ENCODE results near the gene TESK1.
"Not testable (repeated sequence)": the region's sequence is repeated elsewhere in the genome, so short reads cannot be mapped to it uniquely, and the experiment has no call there.

The TESK1 gene

DNA sequence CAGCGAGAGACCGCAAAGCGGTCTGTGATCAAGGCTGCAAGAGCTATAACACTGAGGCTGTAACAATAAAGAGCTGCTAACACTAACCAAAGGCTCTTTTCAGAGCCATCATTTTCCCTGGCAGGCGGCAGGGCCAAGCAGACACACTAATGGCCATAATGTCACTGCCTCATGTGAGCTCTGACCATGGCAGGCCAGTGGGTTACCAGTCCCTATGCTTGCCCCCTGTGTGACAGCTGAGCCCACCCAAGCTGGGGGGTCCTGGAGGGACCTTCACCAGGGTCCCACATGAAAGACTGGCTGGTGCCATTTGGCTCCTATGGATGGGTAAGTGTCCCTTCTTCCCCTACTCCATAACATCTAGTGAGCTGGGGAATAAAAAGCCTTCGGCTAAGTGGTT, 29.6 kb upstream of the TESK1 start:
- no peaks in the 10 kb centered on the region for H3K79me1 ChIP-seq (ENCODE audit: low read depth, low read length)
- no peak overlapping the region for H3K18ac ChIP-seq (ENCODE audit: low read length)
- H2AFZ ChIP-seq (ENCODE audit: low read length), result no peak overlapping the region
- H3K9me3 ChIP-seq (replicated peaks in 1 of 2; ENCODE audit: control insufficient read depth in 2 of 2, insufficient read depth in 1 of 2, low read depth in 1 of 2, low read length in 2 of 2), result peaks cover 4 to 8% of the 10 kb centered on the region in 2 donors
- H3K14ac ChIP-seq (ENCODE audit: low read length), result no peak overlapping the region
- WGBS, 2 donors (ENCODE audit: extremely low coverage in 2 of 2, insufficient read length in 2 of 2, insufficient replicate concordance in 1 of 2), result no CpG with 5 or more reads among the region's 5 CpGs
- H3K9ac ChIP-seq (ENCODE audit: low read depth, low read length, poor library complexity), result no peak overlapping the region
- H3K4me2 ChIP-seq (ENCODE audit: insufficient read depth, low read length, poor library complexity, severe bottlenecking), result no peak overlapping the region
- no peak overlapping the region for H4K91ac ChIP-seq (ENCODE audit: low read depth, low read length, poor library complexity)
- no peak overlapping the region for H2BK5ac ChIP-seq (ENCODE audit: low read length)
- no peaks in the 10 kb centered on the region for H3K36me3 ChIP-seq (replicated peaks in 1 of 2; ENCODE audit: control insufficient read depth in 2 of 2, insufficient read depth in 2 of 2, low read length in 2 of 2)
- no peak overlapping the region for H2AK5ac ChIP-seq (ENCODE audit: low read depth, low read length)
- no peak overlapping the region for H3K23ac ChIP-seq (ENCODE audit: low read depth, low read length, poor library complexity)
- no peak overlapping the region for H2BK120ac ChIP-seq (ENCODE audit: low read depth, low read length)
- no peak overlapping the region for H3K27ac ChIP-seq (replicated peaks; ENCODE audit: low read length)
- no peaks in the 10 kb centered on the region for H3K27me3 ChIP-seq (ENCODE audit: control insufficient read depth in 3 of 3, insufficient read depth in 3 of 3, low read depth in 1 of 3, low read length in 3 of 3)
- DNase-seq (ENCODE audit: low spot score), result no peak
- H3K4me3 ChIP-seq (ENCODE audit: low read length in 2 of 2), result no peak overlapping the region
- no peak overlapping the region for H4K8ac ChIP-seq (ENCODE audit: low read depth, low read length)
- no peaks in the 10 kb centered on the region for H3K4me1 ChIP-seq (ENCODE audit: control insufficient read depth in 2 of 2, insufficient read depth in 1 of 2, low read depth in 1 of 2, low read length in 2 of 2)
- no peak overlapping the region for H2BK15ac ChIP-seq (ENCODE audit: low read length)
- H3K4ac ChIP-seq (ENCODE audit: low read length), result no peak overlapping the region
- no peak overlapping the region for H2BK12ac ChIP-seq (ENCODE audit: low read length)

DNA sequence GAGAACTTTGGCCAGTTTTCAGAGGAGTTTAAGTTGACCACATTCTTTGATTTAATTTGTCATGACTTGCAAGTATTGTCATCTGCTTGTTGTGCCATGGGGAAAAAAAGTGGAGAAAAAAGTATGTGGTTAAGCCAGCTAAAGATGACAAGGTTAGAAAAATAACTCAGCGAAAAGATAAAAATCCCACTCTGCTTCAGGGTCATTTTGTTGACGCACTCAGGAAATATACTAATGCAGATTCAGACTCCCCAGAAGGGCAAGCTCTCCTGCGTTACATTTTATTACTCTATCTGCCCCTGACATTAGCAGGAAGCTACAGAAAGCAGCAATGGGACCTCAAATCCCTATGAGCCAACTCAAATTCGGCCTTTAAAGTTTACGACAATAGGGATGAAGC, 27.6 kb upstream of the TESK1 start:
- Histone ChIP-seq H3K23ac (ENCODE audit: low read depth, low read length, poor library complexity) (no peak overlapping the region), H3K27me3 (ENCODE audit: control insufficient read depth in 3 of 3, insufficient read depth in 3 of 3, low read depth in 1 of 3, low read length in 3 of 3) (no peaks in the 10 kb centered on the region), H4K91ac (ENCODE audit: low read depth, low read length, poor library complexity) (no peak overlapping the region), H3K36me3 (replicated peaks in 1 of 2; ENCODE audit: control insufficient read depth in 2 of 2, insufficient read depth in 2 of 2, low read length in 2 of 2) (no peaks in the 10 kb centered on the region), H2BK120ac (ENCODE audit: low read depth, low read length) (no peak overlapping the region), H2BK15ac (ENCODE audit: low read length) (no peak overlapping the region), H3K9ac (ENCODE audit: low read depth, low read length, poor library complexity) (no peak overlapping the region), H2AFZ (ENCODE audit: low read length) (no peak overlapping the region), H4K8ac (ENCODE audit: low read depth, low read length) (no peak overlapping the region), H3K9me3 (replicated peaks in 1 of 2; ENCODE audit: control insufficient read depth in 2 of 2, insufficient read depth in 1 of 2, low read depth in 1 of 2, low read length in 2 of 2) (peaks cover 4 to 15% of the 10 kb centered on the region in 2 donors), H2AK5ac (ENCODE audit: low read depth, low read length) (no peak overlapping the region), H3K4me1 (ENCODE audit: control insufficient read depth in 2 of 2, insufficient read depth in 1 of 2, low read depth in 1 of 2, low read length in 2 of 2) (no peaks in the 10 kb centered on the region), H3K4ac (ENCODE audit: low read length) (no peak overlapping the region), H3K79me1 (ENCODE audit: low read depth, low read length) (no peaks in the 10 kb centered on the region), H3K27ac (replicated peaks; ENCODE audit: low read length) (no peak overlapping the region), H2BK5ac (ENCODE audit: low read length) (no peak overlapping the region), H3K14ac (ENCODE audit: low read length) (no peak overlapping the region), H3K4me2 (ENCODE audit: insufficient read depth, low read length, poor library complexity, severe bottlenecking) (no peak overlapping the region), H3K18ac (ENCODE audit: low read length) (no peak overlapping the region), H2BK12ac (ENCODE audit: low read length) (no peak overlapping the region), H3K4me3 (ENCODE audit: low read length in 2 of 2) (no peak overlapping the region)
- no CpG with 5 or more reads among the region's 5 CpGs for WGBS, 2 donors (ENCODE audit: extremely low coverage in 2 of 2, insufficient read length in 2 of 2, insufficient replicate concordance in 1 of 2)
- no peak for DNase-seq (ENCODE audit: low spot score)

DNA sequence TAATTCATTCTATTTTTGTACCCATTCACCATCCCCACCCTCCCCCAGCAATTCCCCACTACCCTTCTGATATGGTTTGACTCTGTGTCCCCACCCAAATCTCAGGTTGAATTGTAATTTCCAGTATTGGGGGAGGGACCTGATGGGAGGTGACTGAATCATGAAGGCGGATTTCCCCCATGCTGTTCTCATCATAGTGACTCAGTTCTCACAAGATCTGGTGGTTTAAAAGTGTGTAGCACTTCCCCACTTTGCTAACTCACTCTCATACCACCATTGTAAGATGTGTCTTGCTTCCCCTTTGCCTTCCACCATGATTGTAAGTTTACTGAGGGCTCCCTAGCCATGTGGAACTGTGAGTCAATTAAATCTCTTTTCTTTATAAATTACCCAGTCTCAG, 25.9 kb upstream of the TESK1 start:
- H3K36me3 ChIP-seq (replicated peaks in 1 of 2; ENCODE audit: control insufficient read depth in 2 of 2, insufficient read depth in 2 of 2, low read length in 2 of 2), result no peaks in the 10 kb centered on the region
- peaks cover 4 to 15% of the 10 kb centered on the region in 2 donors for H3K9me3 ChIP-seq (replicated peaks in 1 of 2; ENCODE audit: control insufficient read depth in 2 of 2, insufficient read depth in 1 of 2, low read depth in 1 of 2, low read length in 2 of 2)
- H3K27ac ChIP-seq (replicated peaks; ENCODE audit: low read length), result no peak overlapping the region
- no peak overlapping the region for H2BK120ac ChIP-seq (ENCODE audit: low read depth, low read length)
- H3K18ac ChIP-seq (ENCODE audit: low read length), result no peak overlapping the region
- H4K8ac ChIP-seq (ENCODE audit: low read depth, low read length), result no peak overlapping the region
- no peak overlapping the region for H3K23ac ChIP-seq (ENCODE audit: low read depth, low read length, poor library complexity)
- no peak overlapping the region for H3K4ac ChIP-seq (ENCODE audit: low read length)
- no peak overlapping the region for H4K91ac ChIP-seq (ENCODE audit: low read depth, low read length, poor library complexity)
- no peaks in the 10 kb centered on the region for H3K79me1 ChIP-seq (ENCODE audit: low read depth, low read length)
- WGBS, 2 donors (ENCODE audit: extremely low coverage in 2 of 2, insufficient read length in 2 of 2, insufficient replicate concordance in 1 of 2), result no CpG with 5 or more reads among the region's 1 CpG
- H3K27me3 ChIP-seq (ENCODE audit: control insufficient read depth in 3 of 3, insufficient read depth in 3 of 3, low read depth in 1 of 3, low read length in 3 of 3), result no peaks in the 10 kb centered on the region
- no peak for DNase-seq (ENCODE audit: low spot score)
- no peak overlapping the region for H3K4me3 ChIP-seq (ENCODE audit: low read length in 2 of 2)
- H3K9ac ChIP-seq (ENCODE audit: low read depth, low read length, poor library complexity), result no peak overlapping the region
- H2BK15ac ChIP-seq (ENCODE audit: low read length), result no peak overlapping the region
- H3K4me1 ChIP-seq (ENCODE audit: control insufficient read depth in 2 of 2, insufficient read depth in 1 of 2, low read depth in 1 of 2, low read length in 2 of 2), result no peaks in the 10 kb centered on the region
- no peak overlapping the region for H2BK12ac ChIP-seq (ENCODE audit: low read length)
- H2AFZ ChIP-seq (ENCODE audit: low read length), result no peak overlapping the region
- H2AK5ac ChIP-seq (ENCODE audit: low read depth, low read length), result no peak overlapping the region
- H2BK5ac ChIP-seq (ENCODE audit: low read length), result no peak overlapping the region
- H3K4me2 ChIP-seq (ENCODE audit: insufficient read depth, low read length, poor library complexity, severe bottlenecking), result no peak overlapping the region
- H3K14ac ChIP-seq (ENCODE audit: low read length), result no peak overlapping the region

DNA sequence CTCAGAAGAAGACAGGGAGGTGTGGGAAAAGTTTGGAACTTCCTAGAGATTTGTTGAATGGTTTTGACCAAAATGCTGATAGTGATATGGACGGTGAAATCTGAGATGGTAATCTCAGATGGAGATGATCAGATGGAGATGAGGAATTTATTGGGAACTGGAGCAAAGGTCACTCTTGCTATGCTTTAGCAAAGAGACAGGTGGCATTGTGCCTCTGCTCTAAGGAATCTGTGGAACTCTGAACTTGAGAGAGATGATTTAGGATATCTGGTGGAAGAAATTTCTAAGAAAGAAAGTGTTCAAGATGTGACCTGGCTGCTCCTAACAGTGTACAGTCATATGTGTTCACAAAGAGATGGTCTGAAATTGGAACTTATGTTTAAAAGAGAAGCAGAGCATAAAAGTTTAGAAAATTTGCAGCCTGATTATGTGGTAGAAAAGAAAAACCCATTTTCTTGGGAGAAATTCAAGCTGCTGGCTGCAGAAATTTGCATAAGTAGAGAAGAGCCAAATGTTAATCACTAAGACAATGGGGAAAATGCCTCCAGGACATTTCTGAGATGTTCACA, 25.3 kb upstream of the TESK1 start:
- H3K18ac ChIP-seq (ENCODE audit: low read length); H3K4me2 ChIP-seq (ENCODE audit: insufficient read depth, low read length, poor library complexity, severe bottlenecking); H3K4me1 ChIP-seq (ENCODE audit: control insufficient read depth in 2 of 2, insufficient read depth in 1 of 2, low read depth in 1 of 2, low read length in 2 of 2); H3K23ac ChIP-seq (ENCODE audit: low read depth, low read length, poor library complexity); H4K8ac ChIP-seq (ENCODE audit: low read depth, low read length); H3K4me3 ChIP-seq (ENCODE audit: low read length in 2 of 2); H2BK120ac ChIP-seq (ENCODE audit: low read depth, low read length); H2BK12ac ChIP-seq (ENCODE audit: low read length); H3K79me1 ChIP-seq (ENCODE audit: low read depth, low read length); H2BK15ac ChIP-seq (ENCODE audit: low read length); H3K27me3 ChIP-seq (ENCODE audit: control insufficient read depth in 3 of 3, insufficient read depth in 3 of 3, low read depth in 1 of 3, low read length in 3 of 3); H3K4ac ChIP-seq (ENCODE audit: low read length); H3K9ac ChIP-seq (ENCODE audit: low read depth, low read length, poor library complexity); H3K14ac ChIP-seq (ENCODE audit: low read length); H2AFZ ChIP-seq (ENCODE audit: low read length); H2BK5ac ChIP-seq (ENCODE audit: low read length); DNase-seq (ENCODE audit: low spot score); H3K36me3 ChIP-seq (replicated peaks in 1 of 2; ENCODE audit: control insufficient read depth in 2 of 2, insufficient read depth in 2 of 2, low read length in 2 of 2); H4K91ac ChIP-seq (ENCODE audit: low read depth, low read length, poor library complexity); H2AK5ac ChIP-seq (ENCODE audit: low read depth, low read length); H3K27ac ChIP-seq (replicated peaks; ENCODE audit: low read length): not testable (repeated sequence)
- H3K9me3 ChIP-seq (replicated peaks in 1 of 2; ENCODE audit: control insufficient read depth in 2 of 2, insufficient read depth in 1 of 2, low read depth in 1 of 2, low read length in 2 of 2), result peaks cover 4 to 15% of the 10 kb centered on the region in 2 donors
- WGBS, 2 donors (ENCODE audit: extremely low coverage in 2 of 2, insufficient read length in 2 of 2, insufficient replicate concordance in 1 of 2), result no CpG with 5 or more reads among the region's 1 CpG

Measured in neuronal stem cell (in vitro differentiated cells).